COLO829 (cell line): ENCODE measurements around the gene ABLIM3.

Experiments used
- DNase-seq: peaks from one replicate; pipeline ENCODE4 v3.0.0; 2012; ENCODE audit warnings: low spot score

ABLIM3 gene

DNA sequence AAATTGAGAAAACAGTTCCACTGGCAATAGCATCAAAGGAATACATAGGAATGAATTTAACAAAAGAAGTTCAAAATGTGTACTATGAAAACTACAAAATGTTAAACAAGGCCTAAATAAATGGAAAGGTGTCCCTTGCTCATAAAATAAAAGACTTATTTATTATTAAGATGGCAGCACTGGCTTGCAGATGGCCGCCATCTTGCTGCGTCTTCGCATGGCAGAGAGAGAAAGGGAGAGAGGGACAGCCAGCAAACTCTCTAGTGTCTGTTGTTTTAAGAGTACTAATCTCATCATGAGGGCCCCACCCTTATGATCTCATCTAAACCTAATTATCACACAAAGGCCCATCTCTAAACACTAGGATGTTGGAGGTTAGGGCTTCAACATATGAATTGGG is 47.1 kb downstream of the ABLIM3 start:
- DNase-seq = no peak

DNA sequence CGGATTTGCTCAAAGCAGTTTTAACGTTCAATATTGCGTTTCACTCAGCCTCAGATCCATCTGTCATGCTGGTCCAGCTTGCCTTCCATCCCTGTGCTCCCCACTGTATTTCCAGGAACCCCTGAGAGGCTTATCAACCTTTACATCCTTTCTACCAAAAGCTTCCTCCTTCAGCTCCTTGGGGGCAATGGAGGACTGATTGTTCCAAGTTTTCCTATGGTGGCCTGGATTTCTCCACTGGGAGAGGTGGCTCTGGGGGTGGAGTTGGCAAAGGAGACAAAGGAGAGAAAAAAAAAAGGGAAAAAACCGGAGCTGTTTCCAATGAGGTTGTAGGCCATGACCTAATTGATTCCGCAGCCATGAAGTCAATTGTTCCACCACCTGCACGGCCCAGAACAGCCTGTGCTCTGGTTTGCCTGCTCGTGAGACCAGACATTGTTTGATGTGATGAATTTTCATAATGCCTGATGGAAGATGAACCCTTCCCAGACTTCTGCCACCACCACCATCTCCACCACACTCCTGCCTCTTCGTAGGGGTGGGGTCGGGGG is 54.1 kb downstream of the ABLIM3 start:
- no peak for DNase-seq

DNA sequence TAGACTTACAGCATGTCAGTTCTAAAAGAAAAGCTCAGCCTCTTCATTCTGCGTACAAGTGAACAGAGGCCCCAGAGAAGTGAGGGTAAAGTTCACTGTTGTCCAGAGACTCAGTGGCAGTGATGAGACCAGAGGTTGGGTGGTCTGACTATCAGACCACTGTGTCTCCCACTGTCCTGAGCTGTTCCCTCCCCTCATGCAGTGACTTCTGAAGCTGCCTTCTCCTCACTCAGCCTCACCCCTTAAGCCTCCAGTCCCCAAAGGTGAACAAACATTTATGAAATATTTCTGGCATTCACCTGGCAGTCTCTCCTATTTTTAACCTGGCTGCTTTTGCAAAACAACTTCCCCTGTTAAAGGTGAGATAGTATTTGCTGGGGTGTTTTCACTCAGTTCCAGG is 54.7 kb downstream of the ABLIM3 start:
- DNase-seq = no peak

DNA sequence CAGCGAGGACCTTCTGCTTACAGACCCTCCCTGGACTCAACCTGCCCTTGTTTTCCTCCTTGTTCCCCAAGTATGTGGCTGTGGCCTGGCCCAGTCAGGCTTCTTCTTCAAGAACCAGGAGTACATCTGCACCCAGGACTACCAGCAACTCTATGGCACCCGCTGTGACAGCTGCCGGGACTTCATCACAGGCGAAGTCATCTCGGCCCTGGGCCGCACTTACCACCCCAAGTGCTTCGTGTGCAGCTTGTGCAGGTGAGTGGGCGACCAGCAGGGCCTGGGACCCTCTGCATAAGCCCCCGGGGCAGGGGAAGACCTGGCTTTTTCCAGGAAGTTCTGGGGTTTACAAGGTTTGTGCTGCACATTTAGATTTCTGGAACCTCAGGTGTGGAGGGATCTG is 56.9 kb downstream of the ABLIM3 start:
- DNase-seq = no peak

DNA sequence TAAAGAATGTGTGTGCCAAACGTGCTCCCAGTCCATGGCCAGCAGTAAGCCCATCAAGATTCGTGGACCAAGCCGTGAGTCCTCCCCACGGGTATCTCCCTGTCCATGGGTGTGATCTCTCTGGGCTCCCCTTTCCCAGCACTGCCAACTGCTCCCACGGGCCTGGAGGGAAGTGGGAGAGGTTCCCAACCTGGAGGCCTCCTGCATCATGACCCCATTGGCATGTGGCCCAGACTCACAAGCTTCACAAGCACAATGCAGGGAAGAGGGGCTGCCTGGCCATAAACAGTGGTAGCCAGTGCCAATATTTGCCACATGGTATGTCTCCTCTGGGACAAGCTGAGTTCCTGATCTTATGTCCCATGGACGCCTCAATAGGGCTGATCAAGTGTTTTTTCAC is 59.1 kb downstream of the ABLIM3 start:
- no peak for DNase-seq

DNA sequence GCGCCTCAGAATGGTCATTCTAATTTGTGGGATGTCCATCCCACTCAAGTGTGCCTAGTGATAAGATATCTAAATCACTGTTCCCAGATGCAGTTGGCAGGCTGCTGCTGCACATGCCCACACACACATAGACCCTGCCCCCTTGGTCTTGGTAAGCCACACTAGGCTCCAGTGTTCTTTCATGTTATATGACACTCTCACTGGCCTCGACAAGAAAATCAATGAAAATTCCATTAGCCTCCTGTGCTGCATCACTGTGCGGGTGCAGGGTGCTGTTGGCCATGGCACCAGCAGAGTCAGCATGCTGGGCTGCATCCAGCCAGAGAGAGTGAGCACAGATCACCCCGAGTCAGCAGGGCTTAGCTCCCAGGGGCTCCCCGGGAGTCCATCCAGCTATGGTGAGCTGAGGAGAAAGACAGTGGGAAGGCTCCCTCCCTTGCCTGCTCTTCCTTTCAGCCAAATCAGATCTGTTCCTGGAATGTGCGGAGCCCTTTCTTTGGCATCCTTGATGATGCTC is 59.9 kb downstream of the ABLIM3 start:
- no peak for DNase-seq

DNA sequence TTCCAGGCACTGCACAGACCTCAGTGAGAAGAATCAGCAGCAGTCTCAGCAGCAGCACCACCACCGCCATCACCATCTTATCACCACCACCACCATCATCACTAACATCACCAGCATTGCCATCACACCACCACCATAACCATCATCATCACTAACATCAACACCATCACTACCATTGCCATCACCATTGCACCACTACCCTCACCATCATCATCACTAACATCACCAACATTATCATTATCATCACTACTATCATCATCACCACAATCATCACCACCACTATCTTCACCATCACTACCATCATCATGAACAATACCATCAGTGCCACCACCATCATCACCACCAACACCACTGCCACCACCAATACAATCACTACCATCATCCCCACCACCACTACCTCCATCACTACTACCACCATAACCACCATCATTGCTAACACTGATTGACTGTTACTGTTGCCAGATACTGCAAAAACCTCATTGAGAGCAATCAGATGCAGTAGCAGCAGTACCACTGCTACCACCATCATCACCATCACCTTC is 61.7 kb downstream of the ABLIM3 start:
- DNase-seq = no peak

DNA sequence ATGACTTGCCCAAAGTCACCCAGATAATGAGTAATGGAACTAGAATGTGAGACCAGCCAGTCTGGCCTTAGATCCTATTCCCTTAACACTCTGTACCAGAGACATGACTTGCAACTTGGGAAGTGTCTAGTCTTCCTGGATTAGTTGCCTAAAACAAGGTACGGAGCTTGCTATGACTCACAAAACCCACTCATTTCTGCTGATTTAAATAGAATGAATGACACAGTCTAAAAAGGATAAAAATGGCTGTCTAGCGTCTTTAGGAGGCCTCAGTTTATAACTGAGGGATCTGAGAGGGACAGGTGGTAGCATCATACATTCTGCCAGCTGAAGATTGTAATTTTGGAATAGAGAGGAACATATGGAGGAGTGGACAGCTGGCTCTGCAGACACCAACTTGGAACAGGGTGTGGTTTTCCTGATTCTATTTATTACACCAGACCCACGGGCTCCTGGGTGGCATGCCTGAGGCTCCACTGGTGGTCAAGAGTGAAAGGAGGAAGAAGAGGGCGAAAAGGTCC is 62.7 kb downstream of the ABLIM3 start:
- no peak for DNase-seq

DNA sequence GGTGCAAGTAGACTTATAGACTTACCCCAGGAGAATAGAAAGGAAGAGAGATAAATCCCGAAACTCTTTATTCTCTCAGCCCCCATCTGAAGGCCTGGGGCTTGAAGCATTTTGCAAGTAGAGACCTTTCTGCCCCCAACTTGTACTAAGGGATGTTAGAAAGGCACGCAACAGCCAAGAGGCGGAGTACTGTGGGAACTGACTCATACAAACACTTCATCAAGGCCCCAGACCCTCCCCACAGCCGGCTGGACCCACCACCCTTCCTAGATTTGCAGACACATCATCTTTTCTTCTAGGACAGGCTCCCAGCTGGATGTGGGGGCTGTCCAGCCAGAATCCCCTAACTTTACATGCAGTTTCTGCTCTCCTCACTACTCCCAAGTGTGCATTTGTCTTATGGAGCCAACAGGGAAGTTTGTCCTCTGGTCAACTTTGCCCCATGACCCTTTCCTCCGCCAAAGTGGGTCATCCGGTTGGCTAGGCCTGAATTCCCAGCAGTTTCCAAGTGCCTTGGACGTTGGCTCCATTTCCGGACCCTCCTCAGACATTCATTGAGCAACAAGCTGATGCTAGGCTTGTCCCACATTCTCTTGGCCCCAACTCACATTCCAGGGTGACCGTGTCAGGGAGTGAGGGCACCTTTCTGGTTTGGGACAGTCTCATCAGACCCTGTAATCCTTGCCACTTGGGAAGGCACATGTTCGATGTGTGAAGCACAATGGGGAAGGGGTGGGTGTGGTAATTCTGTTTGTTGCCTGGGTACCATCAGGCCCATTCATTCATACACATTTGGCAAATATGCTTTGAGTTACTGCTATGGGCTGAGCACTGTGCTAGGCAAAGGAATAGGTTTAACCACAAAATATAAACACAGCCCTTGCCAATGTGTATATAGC is 64.6 kb downstream of the ABLIM3 start:
- DNase-seq = no peak

DNA sequence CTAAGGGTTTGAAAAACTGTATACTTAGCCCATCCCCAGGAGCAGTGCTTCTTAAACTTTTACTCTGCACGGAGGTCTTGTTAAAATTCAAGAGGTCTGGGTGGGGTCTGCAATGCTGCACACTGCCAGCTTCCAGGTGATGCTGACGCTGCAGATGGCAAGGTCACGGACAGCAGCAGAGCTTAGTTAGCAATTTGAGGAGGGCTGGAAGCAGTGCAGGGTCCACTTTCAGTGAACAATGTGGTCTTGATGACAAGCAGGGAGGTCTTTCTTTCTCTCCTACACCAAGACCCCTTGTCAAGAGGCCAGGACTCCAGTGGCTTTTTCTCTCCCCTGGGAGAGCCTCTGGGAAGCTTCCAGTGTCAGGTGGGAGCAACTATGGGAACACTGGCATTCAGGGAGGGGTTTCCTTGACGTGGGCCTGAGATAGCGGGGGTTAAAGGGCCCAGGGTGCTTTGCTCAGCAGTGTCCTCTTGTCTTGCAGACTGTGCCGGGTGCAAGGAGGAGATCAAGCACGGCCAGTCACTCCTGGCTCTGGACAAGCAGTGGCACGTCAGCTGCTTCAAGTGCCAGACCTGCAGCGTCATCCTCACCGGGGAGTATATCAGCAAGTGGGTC is 65.3 kb downstream of the ABLIM3 start:
- DNase-seq = no peak

DNA sequence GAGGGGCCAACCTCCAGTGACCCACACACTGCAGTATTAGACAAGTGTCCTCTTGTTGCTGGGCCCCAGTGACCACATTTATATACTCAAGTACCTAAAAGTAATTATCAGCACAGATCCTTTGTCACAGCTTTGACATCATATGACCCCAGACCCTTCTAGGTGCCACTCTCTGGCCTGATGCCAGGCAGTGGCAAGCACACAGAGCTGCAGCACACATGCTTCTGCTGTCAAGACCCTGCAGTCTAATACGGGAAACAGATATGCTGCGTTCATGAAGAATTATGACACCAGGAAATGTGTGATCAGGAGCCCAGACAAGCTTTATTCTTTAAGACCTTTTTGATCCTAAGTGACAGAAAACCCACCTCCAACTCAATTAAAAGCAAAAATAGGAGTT is 66.5 kb downstream of the ABLIM3 start:
- DNase-seq = no peak

DNA sequence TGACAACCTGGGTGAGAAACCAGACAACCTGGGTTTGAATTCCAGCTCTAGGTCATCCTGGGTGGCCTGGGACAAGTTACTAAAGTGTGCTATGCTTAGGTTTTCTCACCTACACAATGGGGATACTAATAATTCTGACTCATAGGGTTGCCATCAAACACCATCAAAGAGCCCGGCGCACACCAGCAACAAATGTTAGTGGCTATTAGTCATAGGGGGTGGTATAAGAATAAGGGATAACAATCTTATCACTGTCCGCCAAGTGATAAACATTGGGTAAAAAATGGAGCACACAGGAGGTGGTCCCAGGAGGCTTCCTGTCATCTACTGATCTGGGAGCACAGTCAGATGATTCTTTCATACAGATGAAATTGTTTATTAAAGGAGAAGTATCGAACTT is 68.9 kb downstream of the ABLIM3 start:
- peak; percentile 40 for DNase-seq

DNA sequence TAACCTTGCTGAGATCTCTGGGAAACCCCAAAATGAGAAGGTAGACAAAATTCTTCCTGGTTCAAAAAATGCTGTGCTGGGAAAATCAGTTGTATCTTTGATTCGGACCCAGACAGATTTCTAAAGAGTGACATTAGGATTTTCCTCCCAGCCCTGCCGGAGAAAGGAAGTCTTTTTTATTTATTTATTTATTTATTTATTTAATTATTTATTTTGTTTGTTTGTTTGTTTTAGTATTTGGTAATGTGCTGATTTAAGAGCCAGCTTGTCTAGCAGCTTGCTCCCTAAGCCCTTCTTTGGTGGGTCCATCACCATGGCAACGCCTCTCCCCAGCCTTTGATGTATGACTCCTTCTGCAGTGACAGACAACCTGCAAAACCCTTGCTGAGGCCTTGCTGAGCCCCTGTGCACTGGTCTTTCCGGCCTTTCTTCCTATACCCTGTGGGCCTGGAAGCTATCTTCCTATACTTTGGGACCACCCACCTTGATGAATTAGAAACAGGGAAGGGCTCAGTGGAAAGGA is 69.7 kb downstream of the ABLIM3 start:
- no peak for DNase-seq

DNA sequence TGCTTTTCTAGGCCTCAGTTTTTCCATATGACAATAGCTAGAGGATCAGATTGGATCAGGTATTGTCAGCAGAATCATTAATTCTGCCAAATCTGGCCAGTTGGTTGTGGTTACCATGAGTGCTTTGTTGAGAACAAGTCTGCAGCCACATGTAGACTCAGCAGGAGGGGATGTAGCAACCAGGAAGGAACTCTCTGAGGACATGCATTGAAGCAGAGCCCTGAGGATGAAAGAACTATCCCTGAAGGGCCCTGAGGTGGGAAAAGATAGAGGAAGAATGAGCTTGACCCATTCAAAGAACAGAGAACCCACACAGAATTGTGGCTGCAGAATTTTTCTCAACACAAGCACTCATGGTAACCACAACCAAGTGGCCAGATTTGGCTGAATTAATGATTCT is 70.3 kb downstream of the ABLIM3 start:
- DNase-seq = no peak

DNA sequence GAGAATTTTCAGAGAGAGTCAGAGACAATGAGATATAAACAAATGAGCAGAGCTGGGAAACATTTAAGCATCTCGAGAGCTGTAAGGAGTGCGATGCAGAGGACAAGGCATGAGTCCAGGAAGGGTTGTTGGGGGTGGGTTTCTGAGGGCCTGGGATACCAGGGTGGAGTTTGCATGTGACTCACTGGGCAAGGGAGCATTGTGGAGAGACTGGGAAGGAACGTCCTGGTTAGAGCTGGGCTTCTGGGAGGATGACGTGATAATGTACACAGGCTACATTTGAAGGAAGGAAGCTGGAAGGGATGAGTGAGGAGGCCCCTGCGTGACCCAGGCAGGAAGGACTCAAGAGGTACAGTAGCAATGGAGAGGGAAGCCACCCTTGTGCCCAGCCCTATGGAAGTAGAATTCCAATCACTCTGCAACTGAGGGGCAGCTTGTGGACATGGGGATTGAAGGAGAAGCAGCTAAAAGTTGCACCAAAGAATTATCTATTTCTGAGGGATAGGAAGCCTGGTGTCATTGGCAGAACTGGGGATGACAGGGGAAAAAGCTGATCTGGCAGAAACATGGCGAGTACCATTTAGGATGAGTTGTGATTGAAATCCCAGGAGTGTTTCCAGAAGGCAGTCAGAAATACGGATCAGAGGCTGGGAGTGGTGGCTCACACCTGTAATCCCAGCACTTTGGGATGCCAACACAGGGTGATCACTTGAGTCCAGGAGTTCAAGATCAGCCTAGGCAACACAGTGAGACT is 71.1 kb downstream of the ABLIM3 start:
- no peak for DNase-seq

DNA sequence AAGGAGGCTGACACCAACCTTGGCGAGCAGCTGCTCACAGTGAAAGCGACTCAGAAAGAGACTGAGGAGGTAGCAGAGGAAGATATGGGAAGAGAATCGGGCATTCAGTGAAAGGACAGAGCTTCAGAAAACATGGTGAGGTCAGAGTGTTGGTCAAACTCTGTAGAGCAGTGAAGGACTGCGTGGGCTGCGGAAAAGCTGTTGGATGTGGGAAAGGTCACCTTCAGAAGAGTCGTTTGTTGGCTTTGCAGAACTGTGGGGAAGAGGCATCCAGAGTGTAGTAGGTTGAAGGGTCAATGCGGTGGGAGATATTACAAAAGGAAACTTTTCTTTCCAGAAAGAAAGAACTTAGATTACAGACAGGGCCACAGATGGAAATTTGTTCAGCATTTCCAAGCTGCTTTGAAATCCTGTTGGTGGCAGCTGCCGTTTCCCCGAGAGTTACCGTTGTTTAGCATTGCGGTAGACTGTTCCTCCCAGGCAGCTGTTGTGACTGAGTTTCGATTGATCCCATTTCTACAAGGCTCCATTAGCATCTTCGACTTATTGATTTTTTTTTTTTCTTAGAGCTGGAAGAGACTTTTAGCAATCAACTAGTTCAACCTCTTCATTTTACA is 72.1 kb downstream of the ABLIM3 start:
- no peak for DNase-seq

DNA sequence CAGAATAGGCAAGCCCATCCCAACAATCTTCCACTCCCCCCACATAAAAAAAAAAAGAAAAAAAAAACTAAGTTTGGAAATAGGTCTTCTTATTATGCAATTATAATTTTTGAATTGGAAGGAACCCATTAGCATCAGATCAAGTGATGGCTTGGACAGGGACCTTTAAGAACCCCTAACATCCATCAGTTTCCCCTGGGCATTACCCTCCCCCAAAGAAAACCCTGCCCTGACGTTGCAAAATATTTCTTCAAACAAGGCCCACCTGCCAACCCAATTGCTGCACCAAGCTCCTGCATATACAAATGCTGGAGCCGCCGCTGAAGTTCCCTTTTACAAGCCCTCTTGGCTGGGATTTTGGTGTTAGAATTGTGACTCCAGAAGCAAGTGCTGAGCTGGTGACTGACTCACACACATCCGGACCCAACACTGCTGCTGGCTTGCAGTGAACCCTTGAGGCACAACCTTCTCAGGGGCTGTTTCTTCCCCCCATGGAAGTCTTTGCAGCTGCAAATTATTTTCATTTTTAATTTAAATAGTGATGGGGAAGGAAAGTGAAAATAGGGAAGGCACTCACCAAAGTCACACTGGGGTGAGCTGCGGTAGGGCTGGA is 74.3 kb downstream of the ABLIM3 start:
- no peak for DNase-seq

DNA sequence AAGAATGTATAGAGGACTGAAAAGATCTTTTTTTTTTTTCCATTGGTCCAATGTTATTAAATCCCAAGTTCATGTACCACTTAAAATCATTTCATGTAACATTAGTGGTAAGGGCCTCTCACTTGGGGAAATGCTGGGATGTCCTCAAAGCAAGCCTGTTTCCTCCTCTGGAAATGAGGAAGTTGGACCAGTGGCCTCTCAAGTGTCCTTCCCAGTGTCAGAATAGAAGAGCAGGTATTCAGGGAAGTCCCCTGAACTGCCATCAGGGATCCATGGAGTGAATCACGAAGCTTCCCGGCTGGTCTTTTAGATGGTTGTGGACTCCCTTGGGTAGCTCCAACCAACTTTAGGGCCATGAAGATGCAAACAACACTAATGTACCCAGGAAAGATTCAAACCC is 75.2 kb downstream of the ABLIM3 start:
- no peak for DNase-seq

DNA sequence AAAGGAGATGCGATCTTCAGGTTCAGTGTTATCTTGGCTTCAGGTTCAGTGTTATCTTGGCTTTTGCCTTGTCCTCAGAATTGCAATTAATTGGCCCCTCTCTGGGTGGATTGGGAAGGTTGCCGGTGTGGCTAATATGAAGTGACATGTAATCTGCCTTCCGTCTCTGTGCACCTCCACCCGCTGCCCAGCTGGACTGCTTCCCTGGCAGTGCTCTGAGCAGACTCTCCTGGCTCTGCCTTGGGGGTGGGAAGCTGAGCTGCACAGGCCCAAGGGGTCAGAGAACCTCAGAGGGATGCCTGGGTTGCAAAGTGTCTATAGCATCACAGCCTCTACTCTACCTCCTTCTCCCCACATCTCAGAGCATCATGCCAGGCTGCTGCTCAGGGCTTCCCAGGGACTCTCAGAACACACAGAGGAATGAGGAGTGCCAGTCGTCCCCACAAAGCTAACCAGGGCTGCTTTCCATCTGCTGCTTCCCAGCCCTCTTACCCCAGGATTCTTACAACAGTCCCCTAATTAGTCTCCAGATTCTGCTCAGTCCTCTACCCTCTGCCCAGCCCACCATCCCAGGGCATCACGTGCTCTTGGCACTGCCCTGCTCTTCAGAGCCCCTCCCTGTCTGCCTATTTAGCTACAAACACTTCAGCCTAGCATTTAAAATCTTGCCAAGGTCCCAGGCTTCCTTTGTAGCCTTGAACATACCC is 76.0 kb downstream of the ABLIM3 start:
- no peak for DNase-seq

DNA sequence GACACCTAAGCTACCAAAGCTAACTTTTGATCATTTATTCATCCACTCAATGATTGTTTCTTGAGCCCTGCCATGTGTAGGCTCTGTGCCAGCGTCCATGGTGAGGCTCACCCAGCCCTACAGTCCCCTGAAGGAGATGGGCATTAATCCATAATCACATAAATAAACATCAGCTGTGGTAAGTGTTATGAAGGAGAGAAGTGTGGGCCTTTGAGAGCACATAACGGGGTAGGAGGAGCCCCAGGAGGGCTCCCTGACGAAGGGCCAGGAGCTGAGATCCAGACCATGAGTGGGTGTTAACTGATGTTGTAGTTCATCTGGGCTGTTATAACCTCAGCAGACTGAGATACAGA is 76.5 kb downstream of the ABLIM3 start:
- no peak for DNase-seq
